ENCODE data around the gene SOCS4. TPM values are rescaled to one million over a fixed set of nuclear protein-coding genes. Genes with fewer than 3 reads are reported as not detected.

SOCS4 gene
- total RNA-seq, 2 donors from 2014 or later: 13.1 to 13.6 TPM

DNA sequence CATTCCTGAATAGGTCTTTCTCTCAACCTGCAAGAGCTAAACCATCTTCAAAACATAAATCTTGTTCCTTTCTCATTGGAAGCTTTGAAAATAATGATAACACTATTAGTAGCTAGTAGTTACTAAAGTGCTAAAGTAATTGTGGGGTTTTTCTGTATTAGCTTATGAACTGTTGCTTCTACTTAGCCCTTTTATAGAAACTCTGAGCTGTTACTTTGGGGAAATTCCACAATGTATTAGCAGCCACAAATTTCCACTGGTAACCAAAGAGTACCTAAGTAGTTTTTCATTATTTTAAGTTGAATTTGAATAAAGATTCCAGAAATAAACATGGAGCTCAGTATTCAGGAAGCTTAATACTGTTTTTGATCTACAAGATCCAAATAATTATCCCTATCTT lies 18.1 kb downstream of the SOCS4 start:
- H3K27ac ChIP-seq: no peak overlapping the region
- TF ChIP-seq, protein P1, sequence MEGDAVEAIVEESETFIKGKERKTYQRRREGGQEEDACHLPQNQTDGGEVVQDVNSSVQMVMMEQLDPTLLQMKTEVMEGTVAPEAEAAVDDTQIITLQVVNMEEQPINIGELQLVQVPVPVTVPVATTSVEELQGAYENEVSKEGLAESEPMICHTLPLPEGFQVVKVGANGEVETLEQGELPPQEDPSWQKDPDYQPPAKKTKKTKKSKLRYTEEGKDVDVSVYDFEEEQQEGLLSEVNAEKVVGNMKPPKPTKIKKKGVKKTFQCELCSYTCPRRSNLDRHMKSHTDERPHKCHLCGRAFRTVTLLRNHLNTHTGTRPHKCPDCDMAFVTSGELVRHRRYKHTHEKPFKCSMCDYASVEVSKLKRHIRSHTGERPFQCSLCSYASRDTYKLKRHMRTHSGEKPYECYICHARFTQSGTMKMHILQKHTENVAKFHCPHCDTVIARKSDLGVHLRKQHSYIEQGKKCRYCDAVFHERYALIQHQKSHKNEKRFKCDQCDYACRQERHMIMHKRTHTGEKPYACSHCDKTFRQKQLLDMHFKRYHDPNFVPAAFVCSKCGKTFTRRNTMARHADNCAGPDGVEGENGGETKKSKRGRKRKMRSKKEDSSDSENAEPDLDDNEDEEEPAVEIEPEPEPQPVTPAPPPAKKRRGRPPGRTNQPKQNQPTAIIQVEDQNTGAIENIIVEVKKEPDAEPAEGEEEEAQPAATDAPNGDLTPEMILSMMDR (IDR thresholded peaks at IDR 0.05): no peak
- H3K36me3 ChIP-seq: peaks cover 8% of the 10 kb centered on the region
- H3K27me3 ChIP-seq: no peaks in the 10 kb centered on the region
- no peaks in the 10 kb centered on the region for H3K9me3 ChIP-seq
- no peaks in the 10 kb centered on the region for H3K4me1 ChIP-seq
- no peak overlapping the region for H3K4me3 ChIP-seq
- no peak for DNase-seq (ENCODE audit: low spot score)

GRCh38 chr14:55047301-55048053 lies 20.4 kb downstream of the SOCS4 start:
- TF ChIP-seq, protein P1 (IDR thresholded peaks at IDR 0.05): no peak

GRCh38 chr14:55048900-55049436 lies 21.9 kb downstream of the SOCS4 start:
- no peaks in the 10 kb centered on the region for H3K36me3 ChIP-seq
- DNase-seq (ENCODE audit: low spot score): no peak
- no peaks in the 10 kb centered on the region for H3K9me3 ChIP-seq
- H3K27ac ChIP-seq: no peak overlapping the region
- H3K27me3 ChIP-seq: no peaks in the 10 kb centered on the region
- H3K4me3 ChIP-seq: no peak overlapping the region
- TF ChIP-seq, protein P1 (IDR thresholded peaks at IDR 0.05): no peak
- peaks cover 0 to 24% of the 10 kb centered on the region in 2 donors for H3K4me1 ChIP-seq

More at GRCh38 chr14:55047301-55048053, 20.4 kb downstream of the SOCS4 start:
- no peaks in the 10 kb centered on the region for H3K9me3 ChIP-seq
- peaks cover 8% of the 10 kb centered on the region for H3K36me3 ChIP-seq
- H3K27ac ChIP-seq: no peak overlapping the region
- DNase-seq (ENCODE audit: low spot score): no peak
- no peaks in the 10 kb centered on the region for H3K27me3 ChIP-seq
- peaks cover 0 to 10% of the 10 kb centered on the region in 2 donors for H3K4me1 ChIP-seq
- no peak overlapping the region for H3K4me3 ChIP-seq

DNA sequence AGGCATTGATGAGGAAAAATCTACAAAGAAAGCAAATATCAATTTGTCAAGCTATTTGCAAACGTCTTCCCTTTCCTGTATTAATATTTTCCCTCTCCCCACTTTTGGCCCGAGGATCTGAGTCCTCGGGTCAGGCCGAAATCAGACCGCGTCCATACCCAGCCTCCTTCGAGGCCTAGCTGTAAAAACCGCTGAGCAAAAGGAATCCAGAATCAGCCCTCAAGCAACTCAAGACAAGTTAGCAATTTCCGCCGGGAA lies 24.1 kb downstream of the SOCS4 start:
- DNase-seq (ENCODE audit: low spot score): no peak
- TF ChIP-seq, protein P1 (IDR thresholded peaks at IDR 0.05): no peak
- no peaks in the 10 kb centered on the region for H3K36me3 ChIP-seq
- H3K9me3 ChIP-seq: no peaks in the 10 kb centered on the region
- no peaks in the 10 kb centered on the region for H3K27me3 ChIP-seq
- peaks cover 0 to 40% of the 10 kb centered on the region in 2 donors for H3K4me1 ChIP-seq
- H3K4me3 ChIP-seq: peak overlapping the region; percentile 97 to 99
- peak overlapping the region; percentile 99 to 100 for H3K27ac ChIP-seq

DNA sequence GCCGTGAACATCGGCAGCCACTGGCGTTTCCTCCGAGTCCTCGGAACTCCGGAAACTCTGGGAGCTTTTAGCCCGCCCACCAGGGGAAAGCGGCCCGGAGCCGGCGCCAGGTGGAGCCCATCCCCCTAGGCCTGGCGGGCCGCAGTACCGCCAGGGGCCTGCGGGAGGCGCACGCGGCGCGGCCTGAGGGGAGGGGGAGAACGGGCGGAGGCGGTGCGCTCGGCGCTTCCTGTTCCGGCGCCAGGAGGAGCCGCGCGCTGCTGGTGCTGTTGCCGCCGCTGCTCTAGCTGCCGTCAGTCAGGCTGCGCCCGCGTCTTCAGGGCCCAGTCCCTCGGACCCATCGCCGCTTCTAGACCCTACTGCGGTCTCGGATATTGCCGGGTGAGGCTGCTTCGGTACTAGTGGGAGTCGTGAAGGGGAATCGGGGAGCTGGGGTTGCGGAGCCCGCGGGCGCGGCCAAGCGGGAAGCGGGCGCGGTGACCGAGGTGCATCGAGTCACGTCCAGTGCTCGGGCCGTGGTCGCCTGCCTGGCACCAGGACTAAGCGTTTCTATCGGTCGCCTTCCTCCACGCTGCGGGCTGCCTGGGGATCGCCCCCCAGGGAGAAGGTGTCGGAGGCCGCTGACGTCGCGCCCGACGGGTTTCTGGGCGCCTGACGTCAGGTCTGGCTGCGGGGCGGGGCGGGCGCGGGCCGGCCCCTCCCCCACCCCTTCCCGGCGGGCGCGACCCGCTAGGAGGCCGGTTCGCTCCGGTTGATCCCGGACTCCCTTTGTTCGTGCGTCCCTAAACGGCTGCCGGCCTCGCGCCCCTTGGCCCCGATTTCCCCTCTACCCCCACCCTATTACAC lies 24.6 kb downstream of the SOCS4 start, which contains the start of gene MAPK1IP1L:
Gene MAPK1IP1L (plus strand): TSS at position 225 of the 846 bp plus-strand sequence. CDS start 10,037 bp downstream, outside the sequence.
- no peaks in the 10 kb centered on the region for H3K9me3 ChIP-seq
- H3K4me3 ChIP-seq: peak within 1 kb of the TSS; percentile 97 to 99
- no peaks in the 10 kb centered on the region for H3K36me3 ChIP-seq
- peak within 1 kb of the TSS; percentile 99 to 100 for H3K27ac ChIP-seq
- H3K4me1 ChIP-seq: peaks cover 0 to 40% of the 10 kb centered on the region in 2 donors
- DNase-seq (ENCODE audit: low spot score): peak; percentile 93
- TF ChIP-seq, protein P1 (IDR thresholded peaks at IDR 0.05): peak; percentile 100
- no peaks in the 10 kb centered on the region for H3K27me3 ChIP-seq

All from right atrium auricular region (tissue), 2 donors.